ENCODE results near the gene STPG3. TPM values are rescaled to one million over a fixed set of nuclear protein-coding genes. Genes with fewer than 3 reads are reported as not detected.

STPG3 gene
- total RNA-seq, 1 donor = not detected

GRCh38 chr9:137250329-137251193 is 525 bp upstream of the STPG3 start:
- DNase-seq (ENCODE audit: low read depth) = no peak
- TF ChIP-seq CTCF (IDR thresholded peaks at IDR 0.05; ENCODE audit: insufficient read depth, low read depth, low read length) = no peak
- no peak overlapping the region for H3K4me3 ChIP-seq (ENCODE audit: low read depth, low read length)

GRCh38 chr9:137251490-137252268 is 593 bp downstream of the STPG3 start:
- no peak for TF ChIP-seq CTCF (IDR thresholded peaks at IDR 0.05; ENCODE audit: insufficient read depth, low read depth, low read length)
- H3K4me3 ChIP-seq (ENCODE audit: low read depth, low read length) = no peak overlapping the region
- DNase-seq (ENCODE audit: low read depth) = no peak

- DNase-seq (ENCODE audit: low read depth) = no peak
- H3K4me3 ChIP-seq (ENCODE audit: low read depth, low read length) = no peak overlapping the region
- no peak for TF ChIP-seq CTCF (IDR thresholded peaks at IDR 0.05; ENCODE audit: insufficient read depth, low read depth, low read length)
Measured at GRCh38 chr9:137252555-137253506, 1.7 kb downstream of the STPG3 start.

- peak overlapping the region; percentile 78 for H3K4me3 ChIP-seq (ENCODE audit: low read depth, low read length)
- no peak for TF ChIP-seq CTCF (IDR thresholded peaks at IDR 0.05; ENCODE audit: insufficient read depth, low read depth, low read length)
- no peak for DNase-seq (ENCODE audit: low read depth)
Measured at GRCh38 chr9:137253717-137254623, 2.9 kb downstream of the STPG3 start.

- peak; percentile 88 for DNase-seq (ENCODE audit: low read depth)
- TF ChIP-seq CTCF (IDR thresholded peaks at IDR 0.05; ENCODE audit: insufficient read depth, low read depth, low read length) = no peak
- peak within 1 kb of the TSS; percentile 94 for H3K4me3 ChIP-seq (ENCODE audit: low read depth, low read length)
Measured at GRCh38 chr9:137254624-137255447, 3.8 kb downstream of the STPG3 start, which contains the start of gene NELFB. Gene NELFB, plus strand, starts transcription at chr9:137255327.
